Peyer's patch (tissue), 4 donors: Measurements from ENCODE around the gene ADM2. TPM values are rescaled to one million over a fixed set of nuclear protein-coding genes. Genes with fewer than 3 reads are reported as not detected.

ENCODE experiments used
- DNase-seq, 3 donors: peaks; one replicate each; pipeline ENCODE4 v3.0.0-alpha.2; 2017 to 2019
- H3K27ac ChIP-seq, 4 donors: fragments of 200-600 bp; sonication (generic); one replicate each; pipeline ENCODE4 v1.5.1; 2016 to 2019
- H3K27me3 ChIP-seq, 2 donors: fragments of 200-600 bp; sonication (generic); one replicate each; pipeline ENCODE4 v1.5.1; 2019
- H3K36me3 ChIP-seq, 3 donors: fragments of 200-600 bp; sonication (generic); one replicate each; pipeline ENCODE4 v1.5.1; 2016 to 2019
- H3K4me1 ChIP-seq, 4 donors: fragments of 200-600 bp; sonication (generic); one replicate each; pipeline ENCODE4 v1.5.1; 2016 to 2019
- H3K4me3 ChIP-seq, 4 donors: fragments of 200-600 bp; sonication (generic); 1 replicate in 3 of 4; 2 replicates in 1 of 4; pipeline ENCODE4 v1.5.1; 2016 to 2019; ENCODE audit warnings: mild to moderate bottlenecking in 1 of 4
- H3K9me3 ChIP-seq, 4 donors: fragments of 200-600 bp; sonication (generic); one replicate each; pipeline ENCODE4 v1.5.1; 2016 to 2019; ENCODE audit warnings: mild to moderate bottlenecking in 1 of 4
- POLR2A ChIP-seq, 2 donors: fragments of 450-650 bp; IDR thresholded peaks; one replicate each; pipeline ENCODE4 v1.5.1; 2017; ENCODE audit warnings: antibody characterized with exemption in 2 of 2, mild to moderate bottlenecking in 2 of 2, moderate library complexity in 2 of 2
- total RNA-seq, 4 donors: library from RNA; depleted of rRNA; stranded (reverse); fragments of >200 nt; gene quantifications; one replicate each; pipeline ENCODE4 v1.1.0, GENCODE V29; 2016
- TF ChIP-seq, protein P1 (sequence below), 6 experiments: fragments of 450-650 bp in 4 of 6; fragments of 200-600 bp in 2 of 6; sonication (generic) in 1 of 6; IDR thresholded peaks; one replicate each; pipeline ENCODE4 v1.5.1; 2017 to 2019; ENCODE audit warnings: antibody characterized with exemption in 6 of 6, mild to moderate bottlenecking in 3 of 6, moderate library complexity in 1 of 6

Gene ADM2
- total RNA-seq, 4 donors from 2014 or later, result 0.83 to 8.4 (median 5.8) TPM

DNA sequence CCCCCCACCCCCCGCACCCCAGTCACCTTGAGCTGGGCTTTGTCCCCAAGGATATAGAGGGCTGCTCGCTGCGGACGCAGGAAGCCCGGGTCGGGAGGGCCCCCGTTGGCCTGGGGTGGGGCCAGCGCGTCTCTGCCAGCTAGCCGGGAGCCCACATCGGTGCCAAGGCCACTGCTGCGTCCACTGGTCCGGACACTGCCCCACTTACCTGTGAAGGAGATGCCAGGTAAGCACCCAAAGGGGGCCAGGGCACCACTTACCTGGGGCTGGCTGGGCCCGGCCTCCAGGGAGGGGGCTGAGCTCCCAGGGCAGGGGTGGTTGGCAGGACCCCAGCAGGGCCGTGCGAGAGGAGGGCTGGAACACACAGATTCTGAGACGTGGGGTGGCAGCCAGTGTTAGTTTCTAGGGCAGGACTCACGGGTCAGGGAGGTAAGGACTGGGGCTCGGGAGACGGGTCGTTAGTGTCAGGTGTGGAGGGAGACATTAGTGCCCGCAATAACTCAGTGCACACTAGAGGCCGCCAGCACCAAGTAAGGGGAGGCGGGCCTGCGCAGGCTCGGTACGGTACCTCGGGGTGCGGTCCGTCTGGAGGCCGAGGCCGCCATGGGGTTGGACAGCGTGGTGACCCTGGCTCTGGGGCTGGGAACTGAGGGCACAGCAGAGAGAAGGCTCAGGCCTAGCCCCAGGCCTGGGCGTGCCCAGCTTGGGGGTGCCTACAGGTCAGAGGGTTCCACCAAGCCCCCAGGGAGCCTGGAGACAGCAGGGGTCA, 24.7 kb upstream of the ADM2 start:
- no peaks in the 10 kb centered on the region for H3K9me3 ChIP-seq
- H3K27me3 ChIP-seq, result no peaks in the 10 kb centered on the region
- peaks cover 0 to 86% (median 0%) of the 10 kb centered on the region in 3 donors for H3K36me3 ChIP-seq
- H3K4me3 ChIP-seq, result no peak overlapping the region
- no peak overlapping the region for H3K27ac ChIP-seq
- no peaks in the 10 kb centered on the region for H3K4me1 ChIP-seq
- DNase-seq, result no peak
- TF ChIP-seq, protein P1, sequence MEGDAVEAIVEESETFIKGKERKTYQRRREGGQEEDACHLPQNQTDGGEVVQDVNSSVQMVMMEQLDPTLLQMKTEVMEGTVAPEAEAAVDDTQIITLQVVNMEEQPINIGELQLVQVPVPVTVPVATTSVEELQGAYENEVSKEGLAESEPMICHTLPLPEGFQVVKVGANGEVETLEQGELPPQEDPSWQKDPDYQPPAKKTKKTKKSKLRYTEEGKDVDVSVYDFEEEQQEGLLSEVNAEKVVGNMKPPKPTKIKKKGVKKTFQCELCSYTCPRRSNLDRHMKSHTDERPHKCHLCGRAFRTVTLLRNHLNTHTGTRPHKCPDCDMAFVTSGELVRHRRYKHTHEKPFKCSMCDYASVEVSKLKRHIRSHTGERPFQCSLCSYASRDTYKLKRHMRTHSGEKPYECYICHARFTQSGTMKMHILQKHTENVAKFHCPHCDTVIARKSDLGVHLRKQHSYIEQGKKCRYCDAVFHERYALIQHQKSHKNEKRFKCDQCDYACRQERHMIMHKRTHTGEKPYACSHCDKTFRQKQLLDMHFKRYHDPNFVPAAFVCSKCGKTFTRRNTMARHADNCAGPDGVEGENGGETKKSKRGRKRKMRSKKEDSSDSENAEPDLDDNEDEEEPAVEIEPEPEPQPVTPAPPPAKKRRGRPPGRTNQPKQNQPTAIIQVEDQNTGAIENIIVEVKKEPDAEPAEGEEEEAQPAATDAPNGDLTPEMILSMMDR (IDR thresholded peaks at IDR 0.05), result peak in 4 of 6 experiments; percentile 3 to 24 (median 12)
- no peak for TF ChIP-seq POLR2A (IDR thresholded peaks at IDR 0.05)

DNA sequence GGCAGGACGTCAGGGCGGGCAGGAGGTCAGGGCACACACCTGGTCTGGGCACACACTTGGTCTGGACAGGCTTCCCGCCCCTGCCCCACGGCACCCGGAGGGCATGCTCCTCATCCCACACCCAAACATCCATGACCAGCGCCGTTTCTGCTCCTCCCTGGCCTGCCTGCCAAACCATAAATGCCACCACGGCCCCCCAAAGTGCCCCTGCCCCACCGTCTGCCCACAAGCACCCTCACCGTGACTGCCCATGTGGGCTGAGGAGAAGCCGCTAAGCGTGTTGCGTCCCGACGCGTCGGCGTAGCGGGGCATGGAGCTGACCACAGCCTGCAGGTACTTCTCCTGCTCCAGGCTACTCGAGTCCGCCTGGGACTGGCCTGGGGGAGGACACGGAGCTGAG, 22.3 kb upstream of the ADM2 start:
- H3K36me3 ChIP-seq, result peaks cover 0 to 99% (median 0%) of the 10 kb centered on the region in 3 donors
- no peak for DNase-seq
- TF ChIP-seq POLR2A (IDR thresholded peaks at IDR 0.05), result no peak
- TF ChIP-seq, protein P1 (IDR thresholded peaks at IDR 0.05), result no peak
- no peaks in the 10 kb centered on the region for H3K27me3 ChIP-seq
- H3K4me1 ChIP-seq, result no peaks in the 10 kb centered on the region
- H3K9me3 ChIP-seq, result no peaks in the 10 kb centered on the region
- no peak overlapping the region for H3K27ac ChIP-seq
- no peak overlapping the region for H3K4me3 ChIP-seq

DNA sequence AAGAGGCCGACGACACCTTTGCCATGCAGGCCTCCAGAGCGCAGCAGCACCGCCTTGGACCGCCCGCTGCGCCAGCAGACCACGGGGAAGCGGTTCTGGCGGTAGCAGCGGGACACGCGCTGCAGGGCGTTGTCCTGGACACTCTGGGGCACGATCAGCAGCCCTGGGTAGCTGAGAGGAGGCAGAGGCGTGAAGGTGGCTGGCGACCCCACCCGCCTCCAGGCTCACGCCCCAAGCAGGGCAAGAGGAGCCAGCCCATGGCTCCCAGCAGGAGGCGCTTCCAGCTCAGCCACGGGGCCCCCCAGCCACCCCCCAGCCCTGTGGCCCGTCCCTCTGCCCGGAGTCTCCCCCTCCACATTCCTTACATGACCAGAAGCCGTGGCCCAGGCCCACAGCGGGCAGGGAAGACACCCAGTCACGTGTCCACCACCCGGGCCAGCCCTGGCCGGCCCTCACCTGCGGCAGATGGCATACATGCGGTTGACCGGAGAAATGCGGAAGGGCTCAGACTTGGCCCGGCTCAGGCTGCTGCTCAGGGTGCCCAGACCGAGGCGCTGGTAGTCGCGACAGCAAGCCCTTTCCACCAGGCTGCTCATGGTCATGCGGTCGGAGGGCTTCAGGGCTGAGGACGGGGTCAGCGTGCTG, 21.7 kb upstream of the ADM2 start:
- Histone ChIP-seq H3K27ac (no peak overlapping the region), H3K27me3 (no peaks in the 10 kb centered on the region), H3K9me3 (no peaks in the 10 kb centered on the region), H3K4me1 (no peaks in the 10 kb centered on the region), H3K4me3 (no peak overlapping the region), H3K36me3 (peaks cover 0 to 99% (median 0%) of the 10 kb centered on the region in 3 donors)
- DNase-seq, result no peak
- TF ChIP-seq, protein P1 (IDR thresholded peaks at IDR 0.05), result no peak
- no peak for TF ChIP-seq POLR2A (IDR thresholded peaks at IDR 0.05)

DNA sequence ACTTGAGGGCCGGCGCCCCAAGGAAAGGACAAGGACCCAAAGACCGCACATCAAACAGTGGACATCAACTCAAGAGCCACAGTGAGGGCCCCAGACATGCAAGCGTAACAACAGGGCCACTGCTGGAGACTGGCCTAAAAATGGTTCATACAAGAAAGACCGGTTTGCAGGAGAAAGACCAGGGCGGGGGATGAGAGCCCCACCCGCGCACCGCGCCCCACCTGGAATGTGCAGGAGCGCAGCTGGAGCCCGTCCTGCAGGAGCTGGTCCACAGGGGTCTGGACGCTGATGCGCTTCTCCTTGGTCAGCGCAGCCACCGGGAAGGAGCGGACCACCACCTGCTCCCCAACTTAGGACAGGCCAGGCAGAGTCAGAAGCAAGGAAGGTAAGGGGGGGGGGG, 20.4 kb upstream of the ADM2 start:
- Histone ChIP-seq H3K27me3 (no peaks in the 10 kb centered on the region), H3K4me1 (no peaks in the 10 kb centered on the region), H3K9me3 (no peaks in the 10 kb centered on the region), H3K36me3 (peaks cover 0 to 99% (median 2%) of the 10 kb centered on the region in 3 donors), H3K4me3 (no peak overlapping the region), H3K27ac (no peak overlapping the region)
- no peak for DNase-seq
- no peak for TF ChIP-seq POLR2A (IDR thresholded peaks at IDR 0.05)

DNA sequence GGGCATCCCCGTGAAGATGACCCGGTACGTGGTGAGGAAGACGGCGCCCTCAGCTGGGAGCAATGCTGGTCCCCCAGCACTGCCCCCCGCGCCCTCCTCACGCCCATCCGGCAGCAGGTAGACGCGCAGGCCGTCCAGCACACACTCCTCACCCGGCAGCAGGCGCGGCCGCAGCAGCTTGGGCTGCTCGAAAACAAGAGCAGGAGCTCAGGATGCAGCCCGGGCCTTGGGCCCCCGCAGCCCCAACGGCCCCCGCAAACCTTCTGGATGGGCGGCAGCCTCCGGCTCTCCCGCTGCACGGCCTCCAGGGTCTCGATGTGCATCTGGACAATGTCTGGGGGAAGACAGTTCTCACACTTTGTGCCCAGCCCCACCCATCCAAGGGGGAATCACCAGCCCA, 19.8 kb upstream of the ADM2 start:
- DNase-seq, result no peak
- Histone ChIP-seq H3K9me3 (no peaks in the 10 kb centered on the region), H3K27ac (no peak overlapping the region), H3K4me3 (no peak overlapping the region), H3K27me3 (no peaks in the 10 kb centered on the region), H3K36me3 (peaks cover 0 to 99% (median 2%) of the 10 kb centered on the region in 3 donors), H3K4me1 (no peaks in the 10 kb centered on the region)
- no peak for TF ChIP-seq POLR2A (IDR thresholded peaks at IDR 0.05)
- TF ChIP-seq, protein P1 (IDR thresholded peaks at IDR 0.05), result no peak

DNA sequence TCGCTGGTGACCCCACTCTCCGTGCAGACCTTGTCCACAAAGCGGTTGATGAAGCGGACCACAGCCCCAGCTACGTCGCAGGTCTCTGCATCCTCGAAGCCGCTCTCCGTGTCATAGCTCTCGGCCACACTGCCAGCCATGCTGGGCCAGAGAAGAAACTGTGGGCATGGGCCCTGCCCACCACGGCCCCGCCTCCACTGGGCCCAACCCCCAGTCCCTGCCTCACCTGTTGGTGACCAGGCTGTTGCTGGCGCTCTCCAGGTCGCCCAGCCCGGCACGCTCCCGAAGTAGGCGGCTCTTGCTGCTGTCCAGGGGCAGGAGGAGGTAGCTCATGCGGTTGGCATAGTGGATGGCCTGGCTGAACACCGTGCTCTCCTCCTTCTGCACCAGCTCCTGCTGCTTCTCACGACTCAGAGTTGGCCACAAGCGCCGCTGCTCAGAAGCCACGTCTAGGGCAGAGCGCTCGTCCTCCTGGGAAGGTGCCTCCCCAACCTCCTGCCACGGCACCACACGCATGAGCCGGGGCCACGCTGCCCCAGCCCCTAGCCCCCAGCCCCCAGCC, 19.3 kb upstream of the ADM2 start:
- Histone ChIP-seq H3K27ac (no peak overlapping the region), H3K36me3 (peaks cover 0 to 99% (median 2%) of the 10 kb centered on the region in 3 donors), H3K4me1 (no peaks in the 10 kb centered on the region), H3K9me3 (no peaks in the 10 kb centered on the region), H3K4me3 (no peak overlapping the region), H3K27me3 (no peaks in the 10 kb centered on the region)
- TF ChIP-seq, protein P1 (IDR thresholded peaks at IDR 0.05), result no peak
- no peak for TF ChIP-seq POLR2A (IDR thresholded peaks at IDR 0.05)
- DNase-seq, result no peak
